Fibroblast of skin of scalp (primary cell): ENCODE measurements around the gene TNFRSF21.
"Not testable (repeated sequence)": the region's sequence is repeated elsewhere in the genome, so short reads cannot be mapped to it uniquely, and the experiment has no call there.

Experiments used
- DNase-seq: peaks from one replicate; pipeline ENCODE4 v3.0.0-alpha.2; 2013

Gene TNFRSF21

GRCh38 chr6:47247227-47247797 lies 62.4 kb downstream of the TNFRSF21 start:
- no peak for DNase-seq

- DNase-seq, result no peak
Measured at GRCh38 chr6:47246551-47246950, 63.2 kb downstream of the TNFRSF21 start.

GRCh38 chr6:47245745-47246371 lies 63.8 kb downstream of the TNFRSF21 start:
- peak; percentile 1 for DNase-seq

DNA sequence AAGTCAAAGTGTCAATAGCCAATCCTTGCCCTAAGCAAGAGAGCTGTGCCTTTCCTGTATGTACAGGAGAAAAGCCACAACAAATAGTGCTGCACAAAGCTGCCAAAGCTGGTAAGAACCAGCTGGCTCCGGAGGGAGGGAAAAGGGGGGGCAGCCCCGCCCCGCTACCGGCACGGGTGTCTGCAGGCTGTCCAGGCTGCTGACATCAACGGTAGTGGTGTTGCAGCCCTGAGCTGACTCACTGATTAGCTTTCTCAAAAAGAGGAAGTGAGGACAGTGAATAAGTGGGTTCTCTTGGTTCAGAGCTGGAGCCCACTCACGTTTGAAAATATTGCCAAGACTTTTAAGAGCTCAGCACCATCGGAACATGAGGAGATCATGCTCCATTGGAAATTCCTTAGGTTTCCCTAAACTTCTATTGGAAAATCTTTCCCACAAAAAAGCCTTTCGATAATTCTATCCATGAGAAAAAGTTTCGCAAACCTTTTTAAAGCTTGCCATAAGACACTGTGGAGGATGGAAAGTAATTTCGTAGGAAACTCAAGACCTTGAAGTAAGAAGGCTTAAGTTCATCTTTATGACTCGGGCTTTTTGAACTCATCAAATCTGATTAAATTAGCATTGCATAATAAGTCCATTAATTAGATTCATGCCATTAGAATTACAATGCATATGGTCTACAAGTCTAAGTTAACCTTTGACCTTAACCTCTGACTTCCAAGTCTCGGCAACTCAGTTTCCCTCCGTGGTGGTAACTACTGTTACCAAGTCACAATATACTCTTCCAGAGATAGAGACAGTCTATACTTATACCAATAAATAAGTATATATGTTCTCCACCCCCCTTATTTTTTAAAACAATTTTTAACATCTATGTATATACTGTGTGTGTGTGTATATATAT lies 67.0 kb downstream of the TNFRSF21 start:
- DNase-seq, result peak; percentile 51

DNA sequence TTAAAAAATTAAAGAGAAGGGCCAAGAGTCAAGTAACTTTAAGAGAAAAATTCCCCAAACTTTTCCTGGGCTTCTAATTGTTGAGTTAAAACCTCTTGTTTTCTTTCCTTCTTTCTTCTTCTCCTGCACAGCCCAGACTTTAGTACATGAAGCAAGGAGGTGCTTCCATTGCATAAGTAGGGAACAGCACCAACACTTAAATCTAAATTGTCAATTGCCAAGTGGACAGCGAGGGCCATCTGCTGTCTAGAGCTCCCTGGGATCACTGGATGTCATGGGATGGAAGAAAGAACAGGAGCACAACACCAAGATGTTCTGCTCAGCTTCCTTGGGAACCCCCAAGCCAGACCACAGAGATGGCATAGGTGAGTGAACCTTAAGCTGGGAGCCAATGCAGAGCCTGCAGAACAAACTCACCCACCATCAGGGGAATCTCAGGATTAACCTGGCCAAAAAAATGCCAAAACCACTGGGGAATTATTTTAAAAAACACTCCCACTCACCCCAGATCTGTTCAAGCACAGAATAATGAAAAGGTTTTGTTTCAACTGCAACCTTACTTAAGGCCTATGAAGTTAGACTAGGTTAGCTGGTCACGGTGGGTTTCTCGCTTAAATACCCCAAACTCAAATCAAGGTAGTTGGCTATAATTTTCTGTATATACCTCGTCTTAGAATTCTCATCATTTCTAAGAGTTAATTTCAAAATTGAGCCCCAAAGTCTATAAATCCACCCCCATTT lies 67.8 kb downstream of the TNFRSF21 start:
- no peak for DNase-seq

- no peak for DNase-seq
Measured at GRCh38 chr6:47240277-47240890, 69.3 kb downstream of the TNFRSF21 start.

- DNase-seq, result no peak
Measured at GRCh38 chr6:47239546-47239945, 70.2 kb downstream of the TNFRSF21 start.

DNA sequence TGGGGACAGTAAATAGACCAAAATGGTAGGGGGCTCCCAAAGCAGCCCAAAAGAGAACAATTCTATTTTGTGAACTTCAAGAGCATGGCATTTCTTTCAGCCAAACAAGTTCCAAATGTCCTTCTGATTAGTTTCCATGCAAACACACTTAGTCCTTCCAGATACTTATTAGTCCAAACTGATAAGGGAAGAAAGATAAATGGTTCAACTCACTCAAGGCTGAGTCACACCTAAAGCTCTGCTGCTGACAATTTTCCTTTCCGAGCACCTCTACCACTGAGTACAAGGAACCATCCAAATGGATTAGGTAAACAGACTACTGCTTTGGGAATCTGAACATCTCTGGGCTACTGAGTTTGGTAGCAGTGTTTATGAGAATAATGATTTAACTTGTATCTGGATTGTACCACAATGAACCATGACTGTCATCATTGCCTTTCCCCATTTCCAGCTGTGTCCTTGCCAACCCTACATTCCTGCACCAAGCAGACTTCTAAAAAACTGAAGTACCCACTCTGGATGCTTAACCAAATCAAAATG lies 71.2 kb downstream of the TNFRSF21 start:
- no peak for DNase-seq

DNA sequence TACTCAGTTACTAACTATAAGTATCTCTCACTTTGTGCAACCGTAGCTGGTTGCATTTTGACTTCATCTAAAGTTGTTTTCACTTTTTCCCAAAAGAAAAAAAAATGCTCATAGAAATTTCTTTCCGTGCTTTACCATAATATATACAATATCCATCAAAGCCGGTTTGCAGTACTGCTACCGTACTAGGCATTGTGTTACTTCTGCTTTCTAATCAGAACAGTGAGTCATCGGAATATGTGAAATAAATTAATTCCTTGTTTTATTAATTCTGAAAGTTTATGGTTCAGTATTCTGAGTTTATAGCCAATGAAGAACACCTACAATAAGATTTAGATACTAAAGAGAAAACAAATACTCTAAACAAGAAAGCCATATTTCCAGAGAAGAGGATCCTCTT lies 72.5 kb downstream of the TNFRSF21 start:
- DNase-seq, result no peak

DNA sequence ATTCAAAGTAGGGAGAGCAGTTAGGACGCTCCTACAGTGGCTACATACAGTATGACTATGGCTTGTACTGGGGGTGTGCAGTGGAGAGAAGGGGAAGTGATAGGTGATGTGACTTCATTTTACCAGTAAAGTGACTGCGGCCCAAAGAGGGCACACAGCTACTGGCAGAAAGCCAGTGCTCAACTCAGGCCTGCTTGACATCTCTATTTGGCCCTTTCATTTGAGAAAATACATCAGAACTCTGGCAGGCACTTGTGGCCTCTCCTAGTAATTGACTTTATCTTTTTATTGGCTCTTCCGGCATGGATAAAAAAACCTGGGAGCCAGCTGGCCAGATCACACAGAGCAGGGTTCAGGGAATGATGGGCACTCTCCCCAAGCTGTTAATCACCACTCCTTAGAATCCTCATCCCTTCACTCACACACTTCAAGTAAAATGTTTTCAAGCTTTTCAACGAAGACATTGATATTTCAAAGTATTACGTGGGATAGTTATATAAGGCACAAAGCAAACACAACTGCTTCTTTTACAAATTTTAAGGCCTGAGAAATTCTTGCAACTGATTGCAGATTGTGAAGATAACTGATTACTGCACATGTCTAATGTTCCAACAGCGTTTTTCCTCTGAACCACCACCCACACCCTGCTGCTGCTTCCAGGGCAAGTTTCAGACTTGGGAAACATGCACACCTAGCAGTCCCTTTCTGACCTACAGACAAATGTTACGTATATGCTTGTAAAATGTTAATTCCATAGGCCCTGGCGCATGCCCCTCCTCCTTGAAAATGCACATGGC lies 73.5 kb downstream of the TNFRSF21 start:
- DNase-seq, result no peak

- no peak for DNase-seq
Measured at GRCh38 chr6:47235421-47235820, 74.3 kb downstream of the TNFRSF21 start.

GRCh38 chr6:47234266-47234933 lies 75.3 kb downstream of the TNFRSF21 start:
- no peak for DNase-seq

GRCh38 chr6:47231151-47231550 lies 78.6 kb downstream of the TNFRSF21 start:
- no peak for DNase-seq

- DNase-seq, result no peak
Measured at GRCh38 chr6:47230579-47230978, 79.1 kb downstream of the TNFRSF21 start.

DNA sequence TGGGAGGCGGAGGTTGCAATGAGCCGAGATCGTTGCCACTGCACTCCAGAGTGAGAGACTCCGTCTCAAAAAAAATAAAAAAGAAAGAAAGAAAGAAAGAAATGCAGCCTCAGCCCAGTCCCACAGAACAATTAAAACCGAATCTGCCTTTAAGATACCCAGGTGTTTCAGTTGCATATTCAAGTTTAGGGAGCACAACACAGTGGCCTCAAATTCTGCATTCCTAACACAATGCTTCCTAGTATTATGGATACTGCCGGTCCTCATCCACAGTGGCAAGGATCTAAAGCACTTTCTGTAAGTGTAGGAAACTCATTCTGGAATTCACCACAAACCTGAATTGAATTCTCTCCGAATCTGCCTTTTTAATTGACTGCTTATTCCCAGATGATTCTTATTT lies 80.5 kb downstream of the TNFRSF21 start:
- no peak for DNase-seq

DNA sequence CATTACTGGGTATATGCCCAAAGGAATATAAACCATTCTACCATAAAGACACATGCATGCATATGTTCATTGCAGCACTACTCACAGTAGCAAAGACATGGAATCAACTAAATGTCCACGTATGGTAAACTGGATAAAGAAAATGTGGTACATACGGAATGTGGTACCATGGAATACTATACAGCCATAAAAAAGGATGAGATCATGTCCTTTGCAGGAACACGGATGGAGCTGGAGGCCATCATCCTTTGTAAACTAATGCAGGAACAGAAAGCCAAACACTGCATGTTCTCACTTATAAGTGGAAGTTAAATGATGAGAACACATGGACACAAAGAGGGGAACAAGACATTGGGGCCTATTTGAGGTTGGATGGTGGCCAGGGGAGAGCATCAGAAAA lies 81.6 kb downstream of the TNFRSF21 start:
- DNase-seq, result not testable (repeated sequence)

DNA sequence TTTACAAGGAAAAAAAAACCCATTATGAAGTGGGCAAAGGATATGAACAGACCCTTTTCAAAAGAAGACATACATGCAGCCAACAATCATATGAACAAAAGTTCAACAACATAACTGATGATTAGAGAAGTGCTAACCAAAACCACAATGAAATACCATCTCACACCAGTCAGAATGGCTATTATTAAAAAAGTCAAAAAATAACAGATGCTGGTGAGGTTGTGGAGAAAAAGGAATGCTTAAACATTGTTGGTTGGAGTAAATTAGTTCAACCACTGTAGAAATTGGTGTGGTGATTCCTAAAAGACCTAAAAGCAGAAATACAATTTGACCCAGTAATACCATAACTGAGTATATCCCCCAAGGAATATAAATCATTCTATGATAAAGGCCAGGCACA lies 86.5 kb downstream of the TNFRSF21 start:
- peak; percentile 27 for DNase-seq

DNA sequence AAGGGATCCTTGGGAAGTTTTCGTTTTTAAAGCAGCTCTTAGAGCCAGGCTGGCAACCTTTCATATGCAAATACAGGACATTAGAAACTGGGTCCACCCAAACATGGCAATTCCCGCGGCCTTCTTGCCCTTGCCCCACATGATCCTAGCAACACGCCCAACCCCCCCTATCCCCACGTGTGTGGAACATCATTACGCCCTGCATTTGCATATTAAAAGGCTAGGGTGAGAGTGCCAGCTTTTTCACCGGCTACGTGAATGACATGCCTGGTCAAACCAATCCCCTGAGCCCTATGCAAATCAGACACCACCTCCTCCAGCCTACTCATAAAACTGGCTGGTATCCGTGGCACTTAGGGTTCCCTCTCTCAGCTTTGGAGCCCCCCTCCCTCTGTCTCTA lies 88.1 kb downstream of the TNFRSF21 start:
- no peak for DNase-seq

GRCh38 chr6:47209632-47210031 lies 100.1 kb downstream of the TNFRSF21 start:
- DNase-seq, result peak; percentile 45

- DNase-seq, result no peak
Measured at GRCh38 chr6:47207261-47207660, 102.4 kb downstream of the TNFRSF21 start.

DNA sequence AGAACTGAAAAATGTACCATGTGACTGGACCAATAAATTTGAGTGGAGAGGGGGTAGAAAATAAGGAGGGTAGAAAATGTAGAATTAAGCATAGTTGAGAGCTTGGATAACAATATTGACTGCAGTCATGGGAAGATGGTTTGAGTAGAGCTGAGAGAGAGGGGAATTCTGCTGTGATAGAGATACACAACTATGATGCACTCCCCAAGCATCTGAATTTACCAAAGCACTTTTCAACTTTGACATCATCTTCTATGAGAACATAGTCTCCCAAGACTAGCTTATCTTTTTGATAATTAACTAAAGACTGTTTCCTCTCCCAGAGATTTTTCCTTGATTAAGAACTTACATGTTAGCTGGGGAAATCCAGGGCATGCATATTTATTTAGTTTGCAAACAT lies 103.1 kb downstream of the TNFRSF21 start:
- DNase-seq, result no peak
